HCT116 (cell line): Measurements from ENCODE around the gene SP3. TPM values are rescaled to one million over a fixed set of nuclear protein-coding genes. Genes with fewer than 3 reads are reported as not detected.

Experiments used
- ATAC-seq: fragments of 200-7000 bp; cut with Tn5 transposase; 2 replicates; pipeline ENCODE4 v1.9.1; 2020; ENCODE audit warnings: mild to moderate bottlenecking, moderate library complexity
- BruUV-seq: library from RNA; stranded (reverse); fragments of 400-500 nt; replicated peaks from 2 replicates; lab custom pipeline; 2021; lab: Mats Ljungman, UMichigan
- CTCF ChIA-PET: fragments of 300-600 bp; sonication (Branson Sonifier 250); formaldehyde crosslinking; loops from one replicate; lab custom pipeline; 2021; ENCODE audit warnings: antibody characterized with exemption; lab: Charles Lee
- POLR2A ChIA-PET: fragments of 300-600, 350-600 bp; sonication (Branson Sonifier 250); formaldehyde crosslinking; loops from one replicate; lab custom pipeline; 2021; ENCODE audit warnings: antibody characterized with exemption; lab: Charles Lee
- RAD21 ChIA-PET, 2 experiments: fragments of 300-600 bp; sonication (Branson Sonifier 250); formaldehyde crosslinking; loops; one replicate each; lab custom pipeline; 2023; ENCODE audit warnings: low total read pairs in 2 of 2; ENCODE audit not compliant: uncharacterized antibody in 2 of 2, unreplicated experiment in 2 of 2, low non-redundant PET in 1 of 2; lab: Charles Lee
- DNase-seq: peaks from one replicate; pipeline ENCODE4 v3.0.0-alpha.2; 2010; ENCODE audit warnings: low read depth, low spot score
- H2AFZ ChIP-seq: fragments of 200-600 bp; shearing (Covaris generic), sonication (generic); 2 replicates; pipeline ENCODE4 v1.6.1; 2017; ENCODE audit warnings: low read depth, mixed run types, mixed read lengths, antibody characterized with exemption, low read length; ENCODE audit not compliant: poor library complexity, severe bottlenecking
- H3K27ac ChIP-seq: 2 replicates; pipeline ENCODE4 v1.5.1; 2012; ENCODE audit warnings: low read depth, low read length
- H3K27me3 ChIP-seq: fragments of 200-600 bp; sonication (generic); 2 replicates; pipeline ENCODE4 v1.6.1; 2016; ENCODE audit warnings: mixed run types, low read length, mixed read lengths; ENCODE audit not compliant: insufficient read depth
- H3K36me3 ChIP-seq, 2 experiments: fragments of 200-500 bp in 1 of 2; fragments of 200-600 bp in 1 of 2; sonication (Bioruptor generic) in 1 of 2; sonication (generic) in 1 of 2; 2 replicates each; pipeline versions ENCODE4 v1.5.1 to v1.6.1; 2014 to 2016; ENCODE audit warnings: low read length in 2 of 2, inconsistent platforms in 1 of 2, mixed read lengths in 1 of 2, mixed run types in 1 of 2; ENCODE audit not compliant: insufficient read depth in 2 of 2, control insufficient read depth in 1 of 2
- H3K4me1 ChIP-seq, 2 experiments: fragments of 200-600 bp in 1 of 2; sonication (generic) in 1 of 2; 2 replicates each; pipeline versions ENCODE4 v1.5.1 to v1.6.1; 2012 to 2017; ENCODE audit warnings: low read length in 2 of 2, inconsistent platforms in 1 of 2, mild to moderate bottlenecking in 1 of 2, mixed read lengths in 1 of 2, mixed run types in 1 of 2, moderate library complexity in 1 of 2; ENCODE audit not compliant: insufficient read depth in 2 of 2, control insufficient read depth in 1 of 2
- H3K4me2 ChIP-seq: fragments of 200-600 bp; sonication (generic); 2 replicates; pipeline ENCODE4 v1.6.1; 2017; ENCODE audit warnings: mixed run types, low read length, mixed read lengths
- H3K4me3 ChIP-seq, 2 experiments: fragments of 200-600 bp in 1 of 2; sonication (generic) in 1 of 2; replicated peaks in 1 of 2; 2 replicates each; pipeline ENCODE4 v1.5.1; 2011 to 2016; ENCODE audit warnings: low read length in 2 of 2, control low read depth in 1 of 2, low read depth in 1 of 2, mild to moderate bottlenecking in 1 of 2, mixed read lengths in 1 of 2, mixed run types in 1 of 2
- H3K79me2 ChIP-seq: fragments of 200-600 bp; sonication (generic); 2 replicates; pipeline ENCODE4 v1.6.1; 2017; ENCODE audit warnings: mild to moderate bottlenecking, mixed run types, low read length, moderate library complexity, mixed read lengths; ENCODE audit not compliant: insufficient read depth
- H3K9ac ChIP-seq: fragments of 200-600 bp; sonication (generic); 2 replicates; pipeline ENCODE4 v1.6.1; 2016; ENCODE audit warnings: low read length, mixed read lengths
- H3K9me2 ChIP-seq: fragments of 200-600 bp; sonication (generic), shearing (Covaris generic); 2 replicates; pipeline ENCODE4 v1.6.1; 2017; ENCODE audit warnings: mixed run types, mild to moderate bottlenecking, moderate library complexity; ENCODE audit not compliant: insufficient read depth
- H3K9me3 ChIP-seq, 2 experiments: fragments of 200-500 bp in 1 of 2; fragments of 200-600 bp in 1 of 2; sonication (Bioruptor generic) in 1 of 2; sonication (generic) in 1 of 2; 2 replicates each; pipeline ENCODE4 v1.6.1; 2014 to 2017; ENCODE audit warnings: low read length in 2 of 2, mixed read lengths in 2 of 2, inconsistent platforms in 1 of 2, low read depth in 1 of 2, mild to moderate bottlenecking in 1 of 2, mixed run types in 1 of 2, moderate library complexity in 1 of 2; ENCODE audit not compliant: control insufficient read depth in 1 of 2, insufficient read depth in 1 of 2
- H4K20me1 ChIP-seq: fragments of 200-600 bp; sonication (generic), shearing (Covaris generic); 2 replicates; pipeline ENCODE4 v1.6.1; 2017; ENCODE audit warnings: mixed run types, mild to moderate bottlenecking, moderate library complexity; ENCODE audit not compliant: insufficient read depth
- ATF3 ChIP-seq: IDR thresholded peaks from 2 replicates; pipeline ENCODE4 v1.6.1; 2012
- FOSL1 ChIP-seq: IDR thresholded peaks from 2 replicates; pipeline ENCODE4 v1.6.1; 2012; ENCODE audit warnings: low read depth
- POLR2A ChIP-seq: IDR thresholded peaks from 2 replicates; pipeline ENCODE4 v1.7.0; 2011; ENCODE audit warnings: borderline replicate concordance; ENCODE audit not compliant: insufficient read depth, insufficient read length; ENCODE audit errors: extremely low read depth
- POLR2AphosphoS5 ChIP-seq: IDR thresholded peaks from 2 replicates; pipeline ENCODE4 v1.6.1; 2011; ENCODE audit warnings: mild to moderate bottlenecking, low read depth, low read length, moderate library complexity
- RAD21 ChIP-seq: IDR thresholded peaks from 2 replicates; pipeline ENCODE4 v1.6.1; 2012; ENCODE audit warnings: low read depth, mild to moderate bottlenecking
- SIN3A ChIP-seq: IDR thresholded peaks from 2 replicates; pipeline ENCODE4 v1.6.1; 2012; ENCODE audit warnings: low read depth
- SP1 ChIP-seq: IDR thresholded peaks from 2 replicates; pipeline ENCODE4 v1.6.1; 2012; ENCODE audit warnings: low read depth
- YY1 ChIP-seq: IDR thresholded peaks from 2 replicates; pipeline ENCODE4 v1.6.1; 2011; ENCODE audit warnings: low read length, low read depth, moderate library complexity, mild to moderate bottlenecking; ENCODE audit not compliant: insufficient replicate concordance; ENCODE audit errors: extremely low read depth
- ZFX ChIP-seq: fragments of 450-650 bp; IDR thresholded peaks from 2 replicates; pipeline ENCODE4 v1.6.1; 2017
- ZNF274 ChIP-seq: fragments of 200-500 bp; sonication (Bioruptor generic); IDR thresholded peaks from 2 replicates; pipeline ENCODE4 v1.6.1; 2014; ENCODE audit warnings: mild to moderate bottlenecking, low read depth, low read length, inconsistent platforms
- intact Hi-C: fragments of 100-400 bp; cut with micrococcal nuclease; formaldehyde crosslinking; loops from 2 replicates; pipeline ENCODE4 v1.10.0; 2022
- total RNA-seq: library from RNA; stranded (reverse); gene quantifications from one replicate; pipeline ENCODE4 v1.2.1, GENCODE V29; 2021; ENCODE audit not compliant: unreplicated experiment
- TF ChIP-seq, protein P1 (sequence below), 3 experiments: fragments of 200-600 bp in 1 of 3; sonication (generic) in 1 of 3; IDR thresholded peaks in 2 of 3; conservative IDR thresholded peaks in 1 of 3; 2 replicates each; pipeline ENCODE4 v1.5.1; 2012 to 2017; ENCODE audit warnings: low read depth in 2 of 3, low read length in 2 of 3, antibody characterized with exemption in 1 of 3, borderline replicate concordance in 1 of 3, control low read depth in 1 of 3, mild to moderate bottlenecking in 1 of 3, mixed read lengths in 1 of 3, mixed run types in 1 of 3, moderate library complexity in 1 of 3; ENCODE audit not compliant: insufficient read depth in 1 of 3

Gene SP3
- total RNA-seq, 1 experiment from 2014 or later: 98.0 TPM

- no peaks in the 10 kb centered on the region for H3K27me3 ChIP-seq
- no peak for ATAC-seq
- TF ChIP-seq ZNF274: no peak
- no peak for TF ChIP-seq ZFX
- no peak for TF ChIP-seq SP1
- TF ChIP-seq SIN3A: no peak
- TF ChIP-seq POLR2AphosphoS5: no peak
- no peak for TF ChIP-seq RAD21
- TF ChIP-seq ATF3: no peak
- TF ChIP-seq YY1: no peak
- no peak for TF ChIP-seq POLR2A
- TF ChIP-seq, all 23 proteins: peak for 0
- H3K9me2 ChIP-seq: no peaks in the 10 kb centered on the region
- H3K4me3 ChIP-seq: no peak overlapping the region
- H3K4me1 ChIP-seq: no peaks in the 10 kb centered on the region
- ChIA-PET CTCF (no interaction called here), RAD21 (no interaction called here), POLR2A (no interaction called here)
- no peaks in the 10 kb centered on the region for H3K9me3 ChIP-seq
- no peak overlapping the region for H3K9ac ChIP-seq
- no peaks in the 10 kb centered on the region for H4K20me1 ChIP-seq
- BruUV-seq: no TSS peak
- no peak overlapping the region for H2AFZ ChIP-seq
- no peaks in the 10 kb centered on the region for H3K79me2 ChIP-seq
- H3K36me3 ChIP-seq: no peaks in the 10 kb centered on the region
- intact Hi-C loops: no loop called here
- DNase-seq: no peak
- no peak overlapping the region for H3K27ac ChIP-seq
- H3K4me2 ChIP-seq: no peak overlapping the region
Measured at GRCh38 chr2:173860566-173860965, 104.6 kb downstream of the SP3 start.

DNA sequence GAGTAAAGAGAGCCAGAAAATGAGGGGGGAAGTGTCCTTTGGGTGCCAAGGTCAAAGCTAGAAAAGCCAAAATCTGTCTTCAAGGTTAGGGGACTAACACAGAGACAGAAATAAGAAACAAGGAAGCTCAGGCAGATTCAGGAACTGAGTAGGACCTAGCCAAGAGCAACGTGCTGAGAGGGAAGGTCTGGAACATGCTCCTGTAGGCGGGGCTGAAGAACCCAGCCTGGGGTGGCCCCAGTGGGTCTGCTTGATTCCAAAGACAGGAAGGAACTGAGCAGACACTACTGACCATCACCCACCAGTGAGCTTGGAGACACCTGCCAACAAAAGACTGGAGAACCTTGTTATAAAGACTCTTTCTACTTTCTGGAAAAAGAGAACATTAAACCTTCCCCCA is 105.1 kb downstream of the SP3 start:
- ATAC-seq (no peak), DNase-seq (no peak)
- Histone ChIP-seq H3K9me3 (no peaks in the 10 kb centered on the region), H3K36me3 (no peaks in the 10 kb centered on the region), H3K27me3 (no peaks in the 10 kb centered on the region), H3K9me2 (no peaks in the 10 kb centered on the region), H4K20me1 (no peaks in the 10 kb centered on the region), H3K4me2 (no peak overlapping the region), H3K4me3 (no peak overlapping the region), H3K79me2 (no peaks in the 10 kb centered on the region), H3K27ac (no peak overlapping the region), H2AFZ (no peak overlapping the region), H3K4me1 (no peaks in the 10 kb centered on the region), H3K9ac (no peak overlapping the region)
- ChIA-PET CTCF (no interaction called here), POLR2A (no interaction called here), RAD21 (no interaction called here)
- intact Hi-C loops: no loop called here
- no TSS peak for BruUV-seq
- TF ChIP-seq, protein P1, sequence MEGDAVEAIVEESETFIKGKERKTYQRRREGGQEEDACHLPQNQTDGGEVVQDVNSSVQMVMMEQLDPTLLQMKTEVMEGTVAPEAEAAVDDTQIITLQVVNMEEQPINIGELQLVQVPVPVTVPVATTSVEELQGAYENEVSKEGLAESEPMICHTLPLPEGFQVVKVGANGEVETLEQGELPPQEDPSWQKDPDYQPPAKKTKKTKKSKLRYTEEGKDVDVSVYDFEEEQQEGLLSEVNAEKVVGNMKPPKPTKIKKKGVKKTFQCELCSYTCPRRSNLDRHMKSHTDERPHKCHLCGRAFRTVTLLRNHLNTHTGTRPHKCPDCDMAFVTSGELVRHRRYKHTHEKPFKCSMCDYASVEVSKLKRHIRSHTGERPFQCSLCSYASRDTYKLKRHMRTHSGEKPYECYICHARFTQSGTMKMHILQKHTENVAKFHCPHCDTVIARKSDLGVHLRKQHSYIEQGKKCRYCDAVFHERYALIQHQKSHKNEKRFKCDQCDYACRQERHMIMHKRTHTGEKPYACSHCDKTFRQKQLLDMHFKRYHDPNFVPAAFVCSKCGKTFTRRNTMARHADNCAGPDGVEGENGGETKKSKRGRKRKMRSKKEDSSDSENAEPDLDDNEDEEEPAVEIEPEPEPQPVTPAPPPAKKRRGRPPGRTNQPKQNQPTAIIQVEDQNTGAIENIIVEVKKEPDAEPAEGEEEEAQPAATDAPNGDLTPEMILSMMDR (IDR thresholded peaks at IDR 0.05 in 2 of 3, conservative IDR thresholded peaks at IDR 0.05 in 1 of 3; ENCODE audit: borderline replicate concordance in 1 of 3, insufficient read depth in 1 of 3, low read depth in 2 of 3, low read length in 2 of 3): 0 out of 6 replicates have a peak, but pooled peaks of 1 of the 3 experiments have one; percentile 11
- TF ChIP-seq FOSL1: no peak
